Lower lobe of right lung (tissue), 2 donors: ENCODE measurements around the gene ANKLE2. TPM values are rescaled to one million over a fixed set of nuclear protein-coding genes. Genes with fewer than 3 reads are reported as not detected.
"Not testable (repeated sequence)": the region's sequence is repeated elsewhere in the genome, so short reads cannot be mapped to it uniquely, and the experiment has no call there.

Source experiments
- ATAC-seq, 2 donors: fragments of 200-7000 bp; cut with Tn5 transposase; one replicate each; pipeline ENCODE4 v1.9.1; 2020 to 2022; ENCODE audit warnings: mild to moderate bottlenecking in 2 of 2, moderate library complexity in 2 of 2
- DNase-seq: peaks from one replicate; pipeline ENCODE4 v3.0.0-alpha.2; 2020
- H3K27ac ChIP-seq: fragments of 200-600 bp; one replicate; pipeline ENCODE4 v1.8.0; 2022
- H3K27me3 ChIP-seq: fragments of 200-600 bp; one replicate; pipeline ENCODE4 v1.8.0; 2022; ENCODE audit warnings: low read depth
- H3K36me3 ChIP-seq: fragments of 200-600 bp; one replicate; pipeline ENCODE4 v1.8.0; 2022; ENCODE audit warnings: mild to moderate bottlenecking
- H3K4me1 ChIP-seq: fragments of 200-600 bp; one replicate; pipeline ENCODE4 v1.8.0; 2022
- H3K4me3 ChIP-seq: fragments of 200-600 bp; one replicate; pipeline ENCODE4 v1.8.0; 2022; ENCODE audit warnings: mild to moderate bottlenecking
- H3K9me3 ChIP-seq: fragments of 200-600 bp; one replicate; pipeline ENCODE4 v1.8.0; 2022
- CTCF ChIP-seq: fragments of 200-600 bp; IDR thresholded peaks from one replicate; pipeline ENCODE4 v1.8.0; 2022; ENCODE audit warnings: antibody characterized with exemption, mild to moderate bottlenecking
- intact Hi-C: fragments of 100-400 bp; cut with DNase I; formaldehyde crosslinking; loops from one replicate; pipeline ENCODE4 v1.11.0; 2022
- total RNA-seq: library from RNA; stranded (reverse); fragmentation: NEBNext Ultra II Directional; extraction: Animal tissue kit (Norgen Biotek cat#: 25700); gene quantifications from one replicate; pipeline ENCODE4 v1.2.1, GENCODE V29; 2021
- donor health status: DM: no; HTN: yes; CAD: no; lungs with severe emphysema.

Gene ANKLE2
- total RNA-seq, 1 donor from 2014 or later = 49.6 TPM

- no peak for DNase-seq
- intact Hi-C loops = no loop called here
- Histone ChIP-seq H3K4me3 (no peak overlapping the region), H3K36me3 (peaks cover 85% of the 10 kb centered on the region), H3K9me3 (no peaks in the 10 kb centered on the region), H3K27ac (no peak overlapping the region), H3K27me3 (no peaks in the 10 kb centered on the region), H3K4me1 (no peaks in the 10 kb centered on the region)
- TF ChIP-seq CTCF = no peak
- ATAC-seq = no peak
Observed at GRCh38 chr12:132795847-132796246, 34.2 kb upstream of the ANKLE2 start.

GRCh38 chr12:132791940-132792339, 30.3 kb upstream of the ANKLE2 start:
- H3K4me3 ChIP-seq, H3K27ac ChIP-seq, DNase-seq, H3K27me3 ChIP-seq, ATAC-seq, H3K9me3 ChIP-seq, H3K4me1 ChIP-seq, intact Hi-C loops: not testable (repeated sequence)
- peaks cover 78% of the 10 kb centered on the region for H3K36me3 ChIP-seq

- Histone ChIP-seq H3K4me3 (no peak overlapping the region), H3K27ac (no peak overlapping the region), H3K36me3 (peaks cover 76% of the 10 kb centered on the region), H3K9me3 (no peaks in the 10 kb centered on the region), H3K27me3 (no peaks in the 10 kb centered on the region), H3K4me1 (no peaks in the 10 kb centered on the region)
- ATAC-seq (no peak), DNase-seq (no peak)
- intact Hi-C loops = no loop called here
- TF ChIP-seq CTCF = no peak
Observed at GRCh38 chr12:132789099-132789471, 27.5 kb upstream of the ANKLE2 start.

- H3K4me1 ChIP-seq = no peaks in the 10 kb centered on the region
- H3K9me3 ChIP-seq = no peaks in the 10 kb centered on the region
- DNase-seq (no peak), ATAC-seq (no peak)
- no peak for TF ChIP-seq CTCF
- no peaks in the 10 kb centered on the region for H3K27me3 ChIP-seq
- intact Hi-C loops = no loop called here
- peaks cover 76% of the 10 kb centered on the region for H3K36me3 ChIP-seq
- H3K4me3 ChIP-seq = no peak overlapping the region
- H3K27ac ChIP-seq = no peak overlapping the region
Observed at GRCh38 chr12:132788375-132789098, 26.9 kb upstream of the ANKLE2 start.

- intact Hi-C loops = no loop called here
- DNase-seq (no peak), ATAC-seq (no peak)
- no peak overlapping the region for H3K27ac ChIP-seq
- H3K4me3 ChIP-seq = no peak overlapping the region
- no peaks in the 10 kb centered on the region for H3K4me1 ChIP-seq
- H3K36me3 ChIP-seq = peaks cover 82% of the 10 kb centered on the region
- TF ChIP-seq CTCF = no peak
- H3K9me3 ChIP-seq = no peaks in the 10 kb centered on the region
- H3K27me3 ChIP-seq = no peaks in the 10 kb centered on the region
Observed at GRCh38 chr12:132787877-132788276, 26.2 kb upstream of the ANKLE2 start.

GRCh38 chr12:132786192-132786591, 24.6 kb upstream of the ANKLE2 start:
- TF ChIP-seq CTCF = no peak
- Histone ChIP-seq H3K9me3 (no peaks in the 10 kb centered on the region), H3K4me1 (no peaks in the 10 kb centered on the region), H3K4me3 (no peak overlapping the region), H3K27me3 (no peaks in the 10 kb centered on the region), H3K36me3 (peaks cover 91% of the 10 kb centered on the region), H3K27ac (no peak overlapping the region)
- DNase-seq (no peak), ATAC-seq (no peak)
- intact Hi-C loops = no loop called here
